ENCODE measurements around the gene FGD4.

DNA sequence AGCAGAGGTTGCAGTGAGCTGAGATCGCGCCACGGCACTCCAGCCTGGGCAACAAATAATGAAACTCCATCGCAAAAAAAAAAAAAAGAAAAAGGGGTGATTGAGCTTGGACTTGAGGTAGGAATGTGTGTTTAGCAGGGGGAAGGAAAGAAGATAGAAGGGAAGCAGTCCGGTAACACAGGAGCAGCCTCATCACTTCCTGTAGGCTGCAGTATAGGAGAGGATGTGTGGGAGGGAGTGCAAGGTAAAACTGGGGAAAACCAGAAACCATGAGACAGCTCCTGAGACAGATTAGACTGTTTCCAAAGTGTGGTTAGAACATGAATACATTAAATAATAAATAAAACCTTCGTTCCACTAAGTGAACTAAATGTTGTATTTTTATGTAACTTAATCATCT, 49.2 kb downstream of the FGD4 start:
- TF ChIP-seq, protein P1, sequence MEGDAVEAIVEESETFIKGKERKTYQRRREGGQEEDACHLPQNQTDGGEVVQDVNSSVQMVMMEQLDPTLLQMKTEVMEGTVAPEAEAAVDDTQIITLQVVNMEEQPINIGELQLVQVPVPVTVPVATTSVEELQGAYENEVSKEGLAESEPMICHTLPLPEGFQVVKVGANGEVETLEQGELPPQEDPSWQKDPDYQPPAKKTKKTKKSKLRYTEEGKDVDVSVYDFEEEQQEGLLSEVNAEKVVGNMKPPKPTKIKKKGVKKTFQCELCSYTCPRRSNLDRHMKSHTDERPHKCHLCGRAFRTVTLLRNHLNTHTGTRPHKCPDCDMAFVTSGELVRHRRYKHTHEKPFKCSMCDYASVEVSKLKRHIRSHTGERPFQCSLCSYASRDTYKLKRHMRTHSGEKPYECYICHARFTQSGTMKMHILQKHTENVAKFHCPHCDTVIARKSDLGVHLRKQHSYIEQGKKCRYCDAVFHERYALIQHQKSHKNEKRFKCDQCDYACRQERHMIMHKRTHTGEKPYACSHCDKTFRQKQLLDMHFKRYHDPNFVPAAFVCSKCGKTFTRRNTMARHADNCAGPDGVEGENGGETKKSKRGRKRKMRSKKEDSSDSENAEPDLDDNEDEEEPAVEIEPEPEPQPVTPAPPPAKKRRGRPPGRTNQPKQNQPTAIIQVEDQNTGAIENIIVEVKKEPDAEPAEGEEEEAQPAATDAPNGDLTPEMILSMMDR (IDR thresholded peaks at IDR 0.05): no peak
- TF ChIP-seq POLR2A (IDR thresholded peaks at IDR 0.05): no peak
